HepG2 (cell line): ENCODE results near the gene LTA. TPM values are rescaled to one million over a fixed set of nuclear protein-coding genes. Genes with fewer than 3 reads are reported as not detected.

ENCODE experiments used
- DRAP1 ChIP-seq: IDR thresholded peaks from 2 replicates; pipeline ENCODE4 v1.6.1; 2016; ENCODE audit warnings: missing genetic modification reagents, missing compliant biosample characterization
- FOXO4 ChIP-seq: sonication (generic); formaldehyde crosslinking; conservative IDR thresholded peaks from 2 replicates; pipeline ENCODE4 v1.8.1; 2023; ENCODE audit warnings: missing genetic modification reagents
- HIC2 ChIP-seq: sonication (generic); formaldehyde crosslinking; IDR thresholded peaks from 2 replicates; pipeline ENCODE4 v1.9.0; 2022; ENCODE audit warnings: low read depth, missing genetic modification reagents
- KAT2B ChIP-seq: fragments of 150-350 bp; IDR thresholded peaks from 2 replicates; pipeline ENCODE4 v1.6.1; 2014; ENCODE audit warnings: low read depth, low read length, borderline replicate concordance
- NFYB ChIP-seq: sonication (generic); formaldehyde crosslinking; IDR thresholded peaks from 2 replicates; pipeline ENCODE4 v1.4.0; 2020; ENCODE audit warnings: missing genetic modification reagents
- ONECUT2 ChIP-seq: sonication (generic); formaldehyde crosslinking; IDR thresholded peaks from 2 replicates; pipeline ENCODE4 v1.4.0; 2020; ENCODE audit warnings: missing genetic modification reagents
- PHB2 ChIP-seq: fragments of 450-650 bp; IDR thresholded peaks from 2 replicates; pipeline ENCODE4 v1.6.1; 2018; ENCODE audit not compliant: partially characterized antibody
- SCMH1 ChIP-seq: sonication (generic); formaldehyde crosslinking; IDR thresholded peaks from 2 replicates; pipeline ENCODE4 v1.9.0; 2021; ENCODE audit warnings: missing genetic modification reagents, mild to moderate bottlenecking, borderline replicate concordance
- TOPORS ChIP-seq: sonication (generic); formaldehyde crosslinking; IDR thresholded peaks from 2 replicates; pipeline ENCODE4 v1.8.0; 2023; ENCODE audit warnings: mild to moderate bottlenecking, missing genetic modification reagents
- ZBTB4 ChIP-seq: sonication (generic); formaldehyde crosslinking; IDR thresholded peaks from 2 replicates; pipeline ENCODE4 v1.4.0; 2020; ENCODE audit warnings: missing genetic modification reagents, mild to moderate bottlenecking, borderline replicate concordance
- ZBTB40 ChIP-seq, 2 experiments: fragments of 450-650 bp in 1 of 2; sonication (generic) in 1 of 2; formaldehyde crosslinking in 1 of 2; IDR thresholded peaks; 2 replicates each; pipeline versions ENCODE4 v1.6.1 to v1.8.0; 2016 to 2022; ENCODE audit warnings: antibody characterized with exemption in 1 of 2, mild to moderate bottlenecking in 1 of 2, missing genetic modification reagents in 1 of 2
- ZFP1 ChIP-seq: IDR thresholded peaks from 2 replicates; pipeline ENCODE4 v1.6.1; 2016
- polyA plus RNA-seq, 8 experiments: library from polyadenylated mRNA; depleted of rRNA in 3 of 8; stranded (reverse) in 7 of 8; unstranded in 1 of 8; fragments of >200 nt; fragmentation: Illumina TruSeq in 4 of 8; extraction: Trizol in 4 of 8; gene quantifications; 2 replicates each; pipeline versions ENCODE4 v1.2.1 to v1.2.3, GENCODE V29; 2011 to 2016; ENCODE audit warnings: low read depth in 4 of 8, missing spikeins in 1 of 8, mixed read lengths in 1 of 8; ENCODE audit not compliant: insufficient read depth in 1 of 8
- total RNA-seq, 5 experiments: library from RNA; depleted of rRNA; stranded (reverse); fragments of >200 nt; fragmentation: Illumina TruSeq; extraction: Trizol; gene quantifications; 2 replicates each; pipeline ENCODE4 v1.2.3, GENCODE V29; 2016; ENCODE audit warnings: low read depth in 1 of 5

The LTA gene
- total and polyA plus RNA-seq, 2 of the 13 experiments (the other 11 are each of a cell fraction or from before 2014, with no cell fraction given) = 0.09 TPM; not detected in 1

- TF ChIP-seq DRAP1 (CRISPR knock-in tag) (peak; percentile 98), NFYB (peak; percentile 79), PHB2 (no peak), TOPORS (CRISPR knock-in tag) (peak; percentile 92), HIC2 (CRISPR knock-in tag) (0 out of 2 replicates have a peak, but pooled peaks have one; percentile 55), ONECUT2 (CRISPR knock-in tag) (peak; percentile 60; the same call in 1 of the 2 replicates), KAT2B (no peak), FOXO4 (CRISPR knock-in tag) (no peak), ZBTB4 (CRISPR knock-in tag) (no peak), ZBTB40 (IDR thresholded peaks at IDR 0.05) (no peak), ZBTB40 (CRISPR knock-in tag; IDR thresholded peaks at IDR 0.05) (peak; percentile 64; the same call in 1 of the 2 replicates), SCMH1 (no peak), ZFP1 (no peak)
Measured at GRCh38 chr6:31619805-31620585, 47.9 kb downstream of the LTA start (continued).
